Myocyte (in vitro differentiated cells): Measurements from ENCODE around the gene NHERF2. TPM values are rescaled to one million over a fixed set of nuclear protein-coding genes. Genes with fewer than 3 reads are reported as not detected.
"Not testable (repeated sequence)": the region's sequence is repeated elsewhere in the genome, so short reads cannot be mapped to it uniquely, and the experiment has no call there.

ENCODE experiments used
- DNase-seq: peaks from one replicate; pipeline ENCODE4 v3.0.0-alpha.2; 2012; ENCODE audit warnings: low read depth
- total RNA-seq: library from RNA; depleted of rRNA; stranded (reverse); fragments of >200 nt; gene quantifications from 2 replicates; pipeline ENCODE4 v1.2.3, GENCODE V29; 2014

Gene NHERF2
- total RNA-seq, 1 donor from 2014 or later = 38.1 TPM

GRCh38 chr16:2004795-2005517 is 21.7 kb upstream of the NHERF2 start:
- DNase-seq = peak; percentile 66

GRCh38 chr16:2005646-2006045 is 21.1 kb upstream of the NHERF2 start:
- DNase-seq = no peak

GRCh38 chr16:2006317-2006716 is 20.4 kb upstream of the NHERF2 start:
- DNase-seq = no peak

GRCh38 chr16:2007081-2007836 is 19.4 kb upstream of the NHERF2 start:
- DNase-seq = no peak

GRCh38 chr16:2008009-2008526 is 18.6 kb upstream of the NHERF2 start:
- DNase-seq = peak; percentile 84

GRCh38 chr16:2008631-2009163 is 18.0 kb upstream of the NHERF2 start:
- peak; percentile 36 for DNase-seq

GRCh38 chr16:2009164-2009711 is 17.5 kb upstream of the NHERF2 start:
- no peak for DNase-seq

GRCh38 chr16:2009791-2010510 is 16.8 kb upstream of the NHERF2 start, which contains the start of gene ZNF598:
Gene ZNF598 (minus strand): TSS chr16:2009821.
- peak; percentile 91 for DNase-seq

- DNase-seq = not testable (repeated sequence)
Observed at GRCh38 chr16:2011726-2012125, 15.0 kb upstream of the NHERF2 start.

- no peak for DNase-seq
Observed at GRCh38 chr16:2013527-2013926, 13.2 kb upstream of the NHERF2 start.

GRCh38 chr16:2015117-2015946 is 11.4 kb upstream of the NHERF2 start:
- DNase-seq = no peak

- no peak for DNase-seq
Observed at GRCh38 chr16:2015947-2016208, 10.8 kb upstream of the NHERF2 start.

- DNase-seq = no peak
Observed at GRCh38 chr16:2016407-2016922, 10.2 kb upstream of the NHERF2 start.

- DNase-seq = no peak
Observed at GRCh38 chr16:2019518-2019920, 7.2 kb upstream of the NHERF2 start, which contains the start of gene NPW. Gene NPW (plus strand): TSS chr16:2019785.

GRCh38 chr16:2019921-2020831 is 6.5 kb upstream of the NHERF2 start:
- DNase-seq = no peak

GRCh38 chr16:2022723-2023091 is 4.0 kb upstream of the NHERF2 start:
- DNase-seq = no peak

- DNase-seq = peak; percentile 88
Observed at GRCh38 chr16:2023092-2024031, 3.3 kb upstream of the NHERF2 start.

- DNase-seq = no peak
Observed at GRCh38 chr16:2024032-2024420, 2.7 kb upstream of the NHERF2 start.
